K562 (cell line): ENCODE results near the gene SLC17A2. TPM values are rescaled to one million over a fixed set of nuclear protein-coding genes. Genes with fewer than 3 reads are reported as not detected.

Experiments
- ASH1L ChIP-seq: fragments of 450-650 bp; IDR thresholded peaks from 2 replicates; pipeline ENCODE4 v1.6.1; 2018; ENCODE audit warnings: borderline replicate concordance, mild to moderate bottlenecking, low read depth; ENCODE audit not compliant: partially characterized antibody
- ATF2 ChIP-seq: sonication (generic); formaldehyde crosslinking; IDR thresholded peaks from 2 replicates; pipeline ENCODE4 v1.8.1; 2022; ENCODE audit warnings: missing genetic modification reagents
- ATF4 ChIP-seq: fragments of 450-650 bp; formaldehyde crosslinking; IDR thresholded peaks from 2 replicates; pipeline ENCODE4 v1.4.0; 2022; ENCODE audit warnings: mild to moderate bottlenecking, moderate library complexity
- BHLHE40 ChIP-seq: IDR thresholded peaks from 2 replicates; pipeline ENCODE4 v1.6.1; 2011; ENCODE audit warnings: low read length, improper control_type of control experiment
- CSDE1 ChIP-seq, 2 experiments: fragments of 450-650 bp; IDR thresholded peaks; 2 replicates each; pipeline ENCODE4 v1.6.1; 2016; ENCODE audit warnings: mild to moderate bottlenecking in 1 of 2
- CTCF ChIP-seq, 3 experiments: IDR thresholded peaks in 2 of 3; conservative IDR thresholded peaks in 1 of 3; 2 replicates each; pipeline ENCODE4 v1.5.1; 2011 to 2012; ENCODE audit warnings: low read length in 3 of 3, mild to moderate bottlenecking in 3 of 3, control low read depth in 2 of 3, improper control_type of control experiment in 1 of 3, inconsistent platforms in 1 of 3, low read depth in 1 of 3, mixed read lengths in 1 of 3, moderate library complexity in 1 of 3; ENCODE audit not compliant: insufficient read depth in 2 of 3
- ETV6 ChIP-seq, 3 experiments: fragments of 150-350 bp in 1 of 3; sonication (generic) in 1 of 3; formaldehyde crosslinking in 1 of 3; IDR thresholded peaks; 2 replicates each; pipeline versions ENCODE4 v1.6.1 to v1.8.0; 2014 to 2022; ENCODE audit warnings: borderline replicate concordance in 2 of 3, low read depth in 2 of 3, antibody characterized with exemption in 1 of 3, low read length in 1 of 3, mild to moderate bottlenecking in 1 of 3, missing genetic modification reagents in 1 of 3
- GABPA ChIP-seq: fragments of 200-800 bp; sonication (Bioruptor generic); conservative IDR thresholded peaks from 2 replicates; pipeline ENCODE4 v1.6.1; 2016; ENCODE audit warnings: low read depth, missing genetic modification characterization, missing compliant biosample characterization
- HDAC1 ChIP-seq, 2 experiments: fragments of 450-650 bp; IDR thresholded peaks; 2 replicates each; pipeline ENCODE4 v1.6.1; 2016 to 2017; ENCODE audit warnings: inconsistent platforms in 1 of 2, mild to moderate bottlenecking in 1 of 2, moderate library complexity in 1 of 2
- HEY1 ChIP-seq: fragments of 250-450 bp; sonication (Bioruptor Pico); IDR thresholded peaks from 2 replicates; pipeline ENCODE4 v1.5.0; 2020; ENCODE audit warnings: mild to moderate bottlenecking, moderate library complexity, borderline replicate concordance
- KAT8 ChIP-seq: fragments of 450-650 bp; IDR thresholded peaks from 2 replicates; pipeline ENCODE4 v1.6.1; 2016; ENCODE audit warnings: low read depth, mild to moderate bottlenecking
- KDM2B ChIP-seq: fragments of 250-450 bp; sonication (Bioruptor Pico); IDR thresholded peaks from 2 replicates; pipeline ENCODE4 v1.8.0; 2021; ENCODE audit warnings: mild to moderate bottlenecking, moderate library complexity
- MCM2 ChIP-seq: fragments of 450-650 bp; IDR thresholded peaks from 2 replicates; pipeline ENCODE4 v1.6.1; 2017; ENCODE audit warnings: low read depth, mild to moderate bottlenecking
- NR2C1 ChIP-seq, 2 experiments: fragments of 450-650 bp; IDR thresholded peaks; 2 replicates each; pipeline ENCODE4 v1.6.1; 2017; ENCODE audit warnings: mild to moderate bottlenecking in 2 of 2, antibody characterized with exemption in 1 of 2, inconsistent platforms in 1 of 2, missing compliant biosample characterization in 1 of 2, missing genetic modification characterization in 1 of 2
- POLR2AphosphoS5 ChIP-seq: IDR thresholded peaks from 2 replicates; pipeline ENCODE4 v1.6.1; 2011; ENCODE audit warnings: mild to moderate bottlenecking, low read depth, low read length, moderate library complexity; ENCODE audit not compliant: control insufficient read depth, insufficient read depth
- RNF219 ChIP-seq: fragments of 250-450 bp; sonication (Bioruptor Pico); IDR thresholded peaks from 2 replicates; pipeline ENCODE4 v1.5.0; 2022; ENCODE audit warnings: mild to moderate bottlenecking
- RUNX1 ChIP-seq: sonication (generic); IDR thresholded peaks from 2 replicates; pipeline ENCODE4 v1.6.1; 2016; ENCODE audit warnings: antibody characterized with exemption, low read depth
- SMC3 ChIP-seq: conservative IDR thresholded peaks from 2 replicates; pipeline ENCODE4 v1.6.1; 2011; ENCODE audit warnings: low read depth, low read length, improper control_type of control experiment; ENCODE audit not compliant: insufficient read depth
- SNIP1 ChIP-seq: fragments of 450-650 bp; IDR thresholded peaks from 2 replicates; pipeline ENCODE4 v1.7.1; 2017; ENCODE audit warnings: low read depth, mild to moderate bottlenecking
- SREBF2 ChIP-seq: sonication (generic); formaldehyde crosslinking; IDR thresholded peaks from 2 replicates; pipeline ENCODE4 v1.4.0; 2020; ENCODE audit warnings: mild to moderate bottlenecking, missing genetic modification reagents
- SRF ChIP-seq, 2 experiments: fragments of 250-450, 450-650 bp in 1 of 2; sonication (Bioruptor Pico) in 1 of 2; sonication (generic) in 1 of 2; formaldehyde crosslinking; IDR thresholded peaks; 2 replicates each; pipeline versions ENCODE4 v1.5.0 to v1.5.1; 2020 to 2022; ENCODE audit warnings: mild to moderate bottlenecking in 1 of 2, missing genetic modification reagents in 1 of 2
- SRSF1 ChIP-seq: fragments of 200-400 bp; formaldehyde crosslinking; IDR thresholded peaks from 2 replicates; pipeline ENCODE4 v1.6.1; 2017; ENCODE audit warnings: mild to moderate bottlenecking, low read depth, low read length, moderate library complexity
- ZEB2 ChIP-seq: fragments of 450-650 bp; IDR thresholded peaks from 2 replicates; pipeline ENCODE4 v1.6.1; 2016
- ZNF644 ChIP-seq: fragments of 200-800 bp; sonication (Bioruptor generic); IDR thresholded peaks from 2 replicates; pipeline ENCODE4 v1.6.1; 2016; ENCODE audit warnings: low read depth, missing genetic modification characterization, missing compliant biosample characterization
- polyA plus RNA-seq, 8 experiments: library from polyadenylated mRNA; depleted of rRNA in 4 of 8; stranded (reverse) in 5 of 8; unstranded in 3 of 8; fragments of >200 nt; fragmentation: Nextera tagmentation in 2 of 8; fragmentation: Illumina TruSeq in 1 of 8; extraction: Ambion mirVana in 2 of 8; extraction: Trizol in 1 of 8; gene quantifications; 2 replicates each; pipeline versions ENCODE4 v1.2.1 to v1.2.3, GENCODE V29; 2011 to 2014; ENCODE audit warnings: inconsistent platforms in 1 of 8, missing spikeins in 1 of 8
- total RNA-seq, 7 experiments: library from RNA; depleted of rRNA in 6 of 7; stranded (reverse); fragments of >200 nt in 6 of 7; fragmentation: Illumina TruSeq in 2 of 7; extraction: Trizol in 2 of 7; gene quantifications; 2 replicates each; pipeline versions ENCODE4 v1.2.1 to v1.2.3, GENCODE V29; 2011 to 2021; ENCODE audit warnings: low replicate concordance in 1 of 7

The SLC17A2 gene
- total and polyA plus RNA-seq, 9 of the 15 experiments (the other 6 are each of a cell fraction or from before 2014, with no cell fraction given), result not detected

GRCh38 chr6:25866011-25866410, 64.5 kb downstream of the SLC17A2 start (continued):
- TF ChIP-seq ASH1L (no peak), HEY1 (CRISPR knock-in tag) (no peak), RNF219 (CRISPR knock-in tag) (no peak), POLR2AphosphoS5 (no peak), RUNX1 (no peak), ATF2 (CRISPR knock-in tag) (no peak), ETV6 (IDR thresholded peaks at IDR 0.05; ENCODE audit: borderline replicate concordance in 1 of 2, low read depth in 2 of 2, low read length in 1 of 2) (no peak), ETV6 (CRISPR knock-in tag; IDR thresholded peaks at IDR 0.05; ENCODE audit: borderline replicate concordance) (no peak), ZEB2 (peak; percentile 79), ZNF644 (tag) (no peak), GABPA (tag) (peak; percentile 70), MCM2 (no peak), SNIP1 (no peak), KAT8 (no peak), KDM2B (CRISPR knock-in tag) (no peak), NR2C1 (IDR thresholded peaks at IDR 0.05) (no peak), NR2C1 (tag; IDR thresholded peaks at IDR 0.05) (no peak), SMC3 (no peak), CTCF (IDR thresholded peaks at IDR 0.05 in 2 of 3, conservative IDR thresholded peaks at IDR 0.05 in 1 of 3; ENCODE audit: insufficient read depth in 2 of 3, low read depth in 1 of 3, low read length in 3 of 3) (no peak), HDAC1 (IDR thresholded peaks at IDR 0.05) (no peak), BHLHE40 (no peak), SRF (CRISPR knock-in tag; IDR thresholded peaks at IDR 0.05) (no peak), SRSF1 (no peak), SREBF2 (CRISPR knock-in tag) (no peak), ATF4 (CRISPR knock-in tag) (no peak), CSDE1 (IDR thresholded peaks at IDR 0.05) (no peak)
